ACHN (cell line): ENCODE results near the gene PCDHGB1.
"Not testable (repeated sequence)": the region's sequence is repeated elsewhere in the genome, so short reads cannot be mapped to it uniquely, and the experiment has no call there.

Experiments
- DNase-seq: peaks from one replicate; pipeline ENCODE4 v3.0.0-alpha.2; 2015
- in situ Hi-C: cut with HindIII; loops from 2 replicates; pipeline ENCODE4 v1.10.0; 2017; ENCODE audit warnings: low sequenced_read_pairs, low pct_ligation_motif_present, low pct_unique_long_range_greater_than_20kb

Gene PCDHGB1

DNA sequence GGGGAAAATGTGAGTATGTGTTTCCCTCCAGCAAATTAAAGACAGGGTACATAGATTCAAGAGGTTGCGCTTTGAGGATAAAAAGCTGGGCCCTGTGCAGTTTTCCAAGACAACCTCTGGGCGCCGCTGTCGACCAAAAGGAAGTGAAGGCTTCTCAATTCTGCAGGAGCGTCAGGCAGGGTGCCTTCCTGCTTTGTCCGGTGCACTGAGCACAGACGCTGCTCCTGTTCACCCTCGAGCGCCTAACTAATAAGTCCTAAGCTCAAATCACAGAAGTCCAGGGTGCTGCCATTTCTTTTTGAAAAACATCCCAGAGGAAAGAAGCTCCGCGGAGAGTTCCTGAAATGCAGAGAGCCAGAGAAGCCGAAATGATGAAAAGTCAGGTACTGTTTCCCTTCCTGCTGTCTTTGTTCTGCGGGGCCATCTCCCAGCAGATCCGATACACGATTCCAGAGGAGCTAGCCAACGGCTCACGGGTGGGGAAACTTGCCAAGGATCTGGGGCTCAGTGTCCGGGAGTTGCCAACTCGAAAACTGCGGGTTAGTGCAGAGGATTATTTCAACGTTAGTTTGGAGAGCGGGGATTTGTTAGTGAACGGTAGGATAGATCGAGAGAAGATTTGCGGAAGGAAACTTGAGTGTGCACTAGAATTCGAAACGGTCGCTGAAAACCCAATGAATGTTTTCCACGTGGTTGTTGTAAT, at the start of gene PCDHGB1:
PCDHGB1 (plus strand) TSS at position 183 of the 703 bp plus-strand sequence; CDS start at position 345, 162 bp downstream.
- peak; percentile 56 for DNase-seq
- in situ Hi-C loops, result no loop called here

DNA sequence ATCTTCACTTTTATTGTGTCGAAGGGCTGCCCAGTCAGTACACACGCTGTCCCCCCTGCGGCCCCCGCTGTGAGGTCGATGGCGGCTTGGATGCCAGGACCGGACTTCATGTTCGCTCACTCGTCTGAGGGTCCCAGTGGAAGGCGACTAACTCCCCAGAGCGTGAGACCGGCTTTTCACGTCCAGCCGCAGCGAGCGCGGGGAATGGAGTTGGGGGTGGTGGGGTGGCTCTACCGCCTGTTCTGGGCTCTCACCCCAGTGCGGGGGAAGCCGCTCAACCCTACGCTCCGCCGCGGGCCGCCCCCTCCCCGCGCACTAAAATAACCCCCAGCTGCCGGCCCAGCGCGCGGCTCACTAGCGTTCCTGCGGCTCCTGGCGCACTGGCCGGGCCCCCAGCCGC, 46.1 kb upstream of the PCDHGB1 start, which contains the start of gene SLC25A2:
SLC25A2 (minus strand) TSS at position 294 of the 400 bp plus-strand sequence; CDS start at position 110, 184 bp downstream.
- in situ Hi-C loops, result no loop called here
- no peak for DNase-seq

DNA sequence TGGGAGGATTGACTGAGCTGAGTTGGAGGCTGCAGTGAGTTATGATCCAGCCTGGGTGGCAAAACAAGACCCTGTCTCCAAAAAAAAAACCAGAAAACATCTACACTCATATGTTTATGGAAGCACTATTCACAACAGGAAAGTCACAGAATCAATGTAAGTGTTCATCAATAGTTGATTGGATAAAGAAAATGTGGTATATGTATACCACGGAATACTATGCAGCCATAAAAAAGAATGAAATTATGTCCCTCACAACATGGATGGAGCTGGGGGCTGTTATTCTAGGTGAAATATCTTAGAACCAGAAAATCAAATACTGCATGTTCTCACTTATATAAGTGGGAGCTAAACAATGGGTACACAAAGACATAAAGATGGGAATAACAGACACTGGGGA, 43.3 kb upstream of the PCDHGB1 start:
- in situ Hi-C loops, result no loop called here
- no peak for DNase-seq

DNA sequence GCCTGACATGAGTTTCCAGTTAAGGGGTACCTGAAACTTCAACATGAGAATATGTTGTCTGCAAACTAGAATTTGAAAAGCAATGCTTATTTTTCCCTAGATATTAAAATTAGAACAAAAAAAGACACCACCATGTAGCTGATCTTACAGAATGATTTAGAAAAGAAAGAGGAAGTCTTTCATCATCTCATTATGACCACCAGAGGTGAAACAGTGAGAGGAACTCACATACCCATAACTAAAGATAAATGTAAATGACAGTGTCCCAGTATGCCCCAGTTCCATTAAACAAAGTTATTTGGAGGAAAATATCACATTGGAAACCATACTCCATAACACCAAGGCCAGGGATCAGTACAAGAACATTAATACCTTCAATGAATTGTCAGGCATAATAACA, 36.2 kb upstream of the PCDHGB1 start:
- DNase-seq, result no peak

DNA sequence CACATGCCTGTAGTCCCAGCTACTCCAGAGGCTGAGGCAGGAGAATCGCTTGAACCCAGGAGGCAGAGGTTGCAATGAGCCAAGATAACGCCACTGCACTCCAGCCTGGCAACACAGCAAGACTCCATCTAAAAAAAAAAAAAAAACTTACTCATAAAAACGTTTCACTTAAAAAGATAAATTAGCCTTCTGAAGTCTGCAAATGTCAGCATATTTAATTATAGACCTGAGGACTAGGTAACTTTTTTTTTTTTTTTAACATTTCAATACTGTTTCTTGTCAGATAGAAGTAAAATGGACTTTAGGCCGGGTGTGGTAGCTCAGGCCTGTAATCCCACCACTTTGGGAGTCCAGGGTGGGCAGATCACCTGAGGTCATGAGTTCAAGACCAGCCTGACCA, 32.9 kb upstream of the PCDHGB1 start:
- in situ Hi-C loops, DNase-seq: not testable (repeated sequence)

More for the DNA sequence above, 36.2 kb upstream of the PCDHGB1 start:
- in situ Hi-C loops, result no loop called here

DNA sequence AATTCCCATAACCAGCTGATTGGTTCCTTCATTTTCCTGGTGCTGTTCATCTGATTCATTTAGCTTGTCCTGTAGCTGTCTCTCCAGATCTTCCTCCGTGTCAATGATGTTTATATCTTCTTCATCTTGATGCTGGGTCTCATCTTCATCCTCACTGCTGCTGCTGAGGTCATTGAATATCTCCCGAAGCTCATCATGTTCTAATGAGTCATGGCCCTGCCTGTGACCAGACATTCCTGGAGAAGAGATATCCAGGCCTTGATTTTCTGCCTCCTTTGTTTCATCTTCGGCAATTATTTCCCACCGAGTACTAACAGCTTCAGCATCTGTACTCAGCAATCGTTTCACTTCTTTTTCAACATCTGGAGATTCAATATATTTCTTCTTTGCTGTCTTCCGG, 30.7 kb upstream of the PCDHGB1 start:
- DNase-seq, result no peak
- in situ Hi-C loops, result no loop called here

DNA sequence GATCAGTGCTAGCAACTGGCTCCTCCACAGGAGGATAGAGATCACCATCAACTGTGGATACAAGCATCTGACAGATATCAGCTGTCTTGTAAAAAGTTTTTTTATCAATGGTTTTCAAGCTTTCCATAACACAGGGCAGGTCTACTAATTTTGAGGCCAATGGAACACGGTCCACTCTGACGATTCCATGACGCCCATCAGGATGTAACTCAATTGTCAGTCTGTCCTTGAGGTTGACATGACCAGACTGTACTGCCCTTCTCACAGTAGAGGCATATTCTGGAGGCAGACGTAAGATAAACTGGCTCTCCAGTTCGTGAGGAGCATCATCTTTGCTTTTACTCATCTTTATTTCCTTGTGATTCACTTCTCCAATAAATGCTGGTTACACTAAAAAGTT, 30.2 kb upstream of the PCDHGB1 start:
- in situ Hi-C loops, result no loop called here
- DNase-seq, result no peak

DNA sequence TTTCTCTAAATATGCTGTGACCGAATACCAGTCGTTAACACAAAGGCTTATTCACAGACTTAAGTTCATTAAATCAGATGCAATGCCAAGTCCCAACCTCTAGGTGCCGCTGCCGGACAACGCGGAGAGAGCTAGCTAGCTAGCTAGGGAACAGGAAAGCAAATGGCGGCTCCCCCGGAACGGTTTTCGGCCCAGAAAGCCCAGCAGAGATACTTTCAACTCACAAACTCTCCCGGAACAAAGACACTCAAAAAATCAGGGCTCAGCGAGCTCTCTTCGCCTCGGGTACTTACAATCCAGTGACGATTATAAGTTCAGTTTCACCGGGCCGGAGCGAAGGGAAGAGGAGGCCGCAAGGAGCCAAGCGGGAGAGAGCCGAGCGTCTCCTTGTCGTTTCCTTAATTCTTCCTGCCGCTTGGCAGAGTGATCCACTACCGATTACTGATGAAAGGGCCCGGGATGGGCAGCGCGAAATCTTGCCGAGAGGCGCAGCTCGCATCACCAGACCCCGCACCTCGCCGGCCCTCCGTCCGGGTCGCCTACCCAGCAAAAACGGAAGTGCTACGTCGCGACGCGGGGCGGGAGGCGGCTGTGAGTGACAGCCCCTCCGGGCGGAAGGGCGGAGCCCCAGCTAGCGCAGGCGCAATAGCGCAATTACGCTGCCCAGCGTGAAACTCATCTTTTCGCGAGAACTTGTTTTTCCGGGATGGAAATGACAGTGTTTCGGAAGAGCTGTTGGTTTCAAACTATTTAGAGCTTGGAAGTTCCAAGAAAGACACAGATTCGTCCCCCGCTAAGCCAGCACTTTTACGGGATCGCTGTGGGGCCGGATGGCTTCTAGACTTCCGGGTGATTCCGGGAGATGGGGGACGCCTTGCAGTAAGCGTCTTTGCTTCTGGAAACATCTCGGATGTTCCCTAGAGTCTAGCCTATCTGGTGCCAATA, 29.4 kb upstream of the PCDHGB1 start, which contains the start of gene TAF7:
TAF7 (minus strand) TSS at position 560 of the 945 bp plus-strand sequence. CDS start 740 bp downstream, outside the sequence.
- peak; percentile 92 for DNase-seq
- in situ Hi-C loops, result no loop called here

DNA sequence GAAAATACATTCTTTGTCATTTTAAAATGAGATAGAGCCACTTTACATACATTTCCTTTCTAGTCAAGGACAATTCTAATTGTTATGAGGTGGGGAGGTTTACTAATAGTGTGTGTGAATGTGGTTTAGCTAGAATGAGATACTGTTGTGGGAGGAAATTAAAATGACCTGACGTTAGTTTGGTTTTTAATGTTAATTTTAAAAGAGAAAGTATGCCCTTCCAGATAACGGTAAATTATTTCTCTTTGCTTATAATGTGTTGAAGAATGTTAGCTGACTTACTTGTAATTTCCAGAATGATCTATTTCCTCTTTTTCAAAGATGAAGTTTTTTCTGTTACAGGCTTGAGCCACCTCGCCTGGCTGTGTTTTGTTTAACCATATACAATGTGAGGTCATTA, 27.6 kb upstream of the PCDHGB1 start:
- DNase-seq, result no peak
- in situ Hi-C loops, result no loop called here

DNA sequence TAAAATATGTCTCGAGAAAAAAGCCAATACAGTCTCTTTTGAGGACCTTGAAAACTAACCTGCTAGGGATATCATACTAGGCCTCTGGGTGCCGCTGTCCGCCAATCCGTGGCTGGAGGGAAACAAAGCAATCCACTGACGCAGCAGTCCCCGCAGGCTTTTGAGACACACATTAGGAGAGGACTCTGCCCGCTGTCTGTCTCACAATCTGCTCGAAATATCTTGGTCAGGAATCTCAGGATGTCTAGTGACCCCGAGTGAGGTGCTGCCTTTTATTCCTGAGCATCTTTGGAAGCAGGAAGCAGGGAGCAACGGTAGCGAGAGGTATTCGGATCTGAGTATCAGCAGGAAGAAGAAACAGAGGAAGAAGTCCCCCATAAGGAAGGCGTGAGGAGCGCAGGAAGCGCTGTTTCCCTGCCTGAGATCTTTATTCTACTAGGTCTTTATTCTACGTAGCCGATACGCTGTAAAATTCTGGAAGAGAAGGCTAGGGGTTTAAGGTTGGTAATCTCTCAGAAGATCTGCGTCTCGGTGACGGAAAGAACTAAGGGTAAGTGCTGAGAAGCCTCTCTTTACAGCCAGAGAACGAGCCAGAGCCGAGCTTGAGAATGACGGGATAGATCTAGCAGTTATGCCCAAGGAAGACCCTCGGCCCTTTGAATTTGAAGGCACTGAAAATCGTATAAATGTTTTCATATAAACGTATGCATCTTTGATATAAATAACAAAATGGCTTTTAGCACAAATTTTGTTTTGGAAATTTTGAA, 23.6 kb upstream of the PCDHGB1 start:
- no peak for DNase-seq
- in situ Hi-C loops, result no loop called here

DNA sequence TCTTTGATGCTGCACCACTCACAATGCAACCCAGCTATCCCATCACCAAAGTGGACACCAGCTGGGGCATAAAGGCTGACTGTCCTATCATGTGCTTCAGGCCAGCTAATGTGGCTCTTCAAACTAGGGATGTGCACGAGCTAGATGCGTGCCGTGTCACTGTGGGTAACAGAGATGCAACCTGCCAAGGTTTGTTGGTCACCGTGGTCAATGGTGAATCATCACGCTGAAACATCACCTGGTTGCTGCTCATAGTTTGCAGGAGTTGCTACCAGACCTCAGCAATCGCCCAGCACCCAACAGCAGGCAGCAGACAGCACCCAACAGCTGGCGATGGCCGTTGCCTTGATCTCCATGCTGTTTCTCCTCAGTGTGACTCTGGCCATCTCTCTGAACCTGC, 21.7 kb upstream of the PCDHGB1 start:
- in situ Hi-C loops, result no loop called here
- DNase-seq, result no peak

DNA sequence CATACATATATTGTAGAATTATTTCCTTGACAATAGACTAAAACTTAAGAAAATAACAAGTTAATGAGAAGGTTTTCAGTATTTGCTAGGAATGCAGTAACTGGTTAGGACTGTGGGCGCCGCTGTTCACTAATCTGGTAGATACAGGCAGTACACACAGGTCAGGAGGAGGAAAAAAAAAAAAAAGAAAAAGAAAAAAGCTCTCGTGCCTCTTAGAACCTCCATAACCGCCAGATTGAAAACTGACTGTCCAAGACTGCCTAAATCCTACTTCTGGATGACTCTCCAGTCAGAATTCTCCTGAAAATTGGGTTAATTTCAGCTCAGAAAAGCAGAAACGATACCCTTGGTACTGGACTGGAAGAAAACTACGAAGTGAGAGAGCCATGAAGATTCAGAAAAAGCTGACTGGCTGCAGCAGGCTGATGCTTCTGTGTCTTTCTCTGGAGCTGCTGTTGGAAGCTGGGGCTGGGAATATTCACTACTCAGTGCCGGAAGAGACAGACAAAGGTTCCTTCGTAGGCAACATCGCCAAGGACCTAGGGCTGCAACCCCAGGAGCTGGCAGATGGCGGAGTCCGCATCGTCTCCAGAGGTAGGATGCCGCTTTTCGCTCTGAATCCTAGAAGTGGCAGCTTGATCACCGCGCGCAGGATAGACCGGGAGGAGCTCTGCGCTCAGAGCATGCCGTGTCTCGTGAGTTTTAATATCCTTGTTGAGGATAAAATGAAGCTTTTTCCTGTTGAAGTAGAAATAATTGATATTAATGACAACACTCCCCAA, 19.4 kb upstream of the PCDHGB1 start, which contains the start of gene PCDHGA1:
PCDHGA1 (plus strand) TSS at position 216 of the 782 bp plus-strand sequence.
- in situ Hi-C loops, result no loop called here
- DNase-seq, result no peak

DNA sequence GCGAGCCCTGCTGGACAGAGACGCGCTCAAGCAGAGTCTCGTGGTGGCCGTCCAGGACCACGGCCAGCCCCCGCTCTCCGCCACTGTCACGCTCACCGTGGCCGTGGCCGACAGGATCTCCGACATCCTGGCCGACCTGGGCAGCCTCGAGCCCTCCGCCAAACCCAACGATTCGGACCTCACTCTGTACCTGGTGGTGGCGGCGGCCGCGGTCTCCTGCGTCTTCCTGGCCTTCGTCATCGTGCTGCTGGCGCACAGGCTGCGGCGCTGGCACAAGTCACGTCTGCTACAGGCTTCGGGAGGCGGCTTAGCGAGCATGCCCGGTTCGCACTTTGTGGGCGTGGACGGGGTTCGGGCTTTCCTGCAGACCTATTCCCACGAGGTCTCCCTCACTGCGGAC, 17.3 kb upstream of the PCDHGB1 start:
- in situ Hi-C loops, DNase-seq: not testable (repeated sequence)

DNA sequence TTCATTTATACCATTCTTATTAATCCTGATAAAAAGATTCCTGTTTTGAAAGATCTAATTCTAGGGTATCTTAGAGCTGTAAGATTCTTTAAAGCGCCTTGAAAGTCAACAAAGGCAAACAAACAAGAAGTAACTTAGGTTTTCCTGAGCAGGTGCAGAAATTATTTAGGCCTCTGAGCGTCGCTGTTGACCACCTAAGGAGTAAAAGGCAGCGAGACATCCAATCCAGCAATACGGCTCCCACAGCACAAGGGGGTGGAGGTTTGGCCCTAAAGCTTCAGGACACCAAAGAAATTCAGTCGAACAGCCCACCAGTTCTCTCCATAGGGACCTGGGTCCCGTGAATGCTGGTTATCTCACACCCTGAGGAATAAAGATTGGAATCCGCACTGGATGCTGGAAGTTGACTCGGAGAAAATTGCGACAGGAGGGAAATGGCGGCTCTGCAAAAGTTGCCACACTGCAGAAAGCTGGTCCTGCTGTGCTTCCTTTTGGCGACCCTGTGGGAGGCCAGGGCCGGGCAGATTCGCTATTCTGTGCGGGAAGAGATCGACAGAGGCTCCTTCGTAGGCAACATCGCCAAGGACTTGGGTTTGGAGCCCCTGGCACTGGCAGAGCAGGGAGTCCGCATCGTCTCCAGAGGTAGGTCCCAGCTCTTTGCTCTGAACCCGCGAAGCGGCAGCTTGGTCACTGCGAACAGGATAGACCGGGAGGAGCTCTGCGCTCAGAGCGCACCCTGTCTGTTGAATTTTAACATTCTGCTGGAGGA, 11.2 kb upstream of the PCDHGB1 start, which contains the start of gene PCDHGA2:
PCDHGA2 (plus strand) TSS at position 223 of the 769 bp plus-strand sequence.
- peak; percentile 42 for DNase-seq
- in situ Hi-C loops, result no loop called here

DNA sequence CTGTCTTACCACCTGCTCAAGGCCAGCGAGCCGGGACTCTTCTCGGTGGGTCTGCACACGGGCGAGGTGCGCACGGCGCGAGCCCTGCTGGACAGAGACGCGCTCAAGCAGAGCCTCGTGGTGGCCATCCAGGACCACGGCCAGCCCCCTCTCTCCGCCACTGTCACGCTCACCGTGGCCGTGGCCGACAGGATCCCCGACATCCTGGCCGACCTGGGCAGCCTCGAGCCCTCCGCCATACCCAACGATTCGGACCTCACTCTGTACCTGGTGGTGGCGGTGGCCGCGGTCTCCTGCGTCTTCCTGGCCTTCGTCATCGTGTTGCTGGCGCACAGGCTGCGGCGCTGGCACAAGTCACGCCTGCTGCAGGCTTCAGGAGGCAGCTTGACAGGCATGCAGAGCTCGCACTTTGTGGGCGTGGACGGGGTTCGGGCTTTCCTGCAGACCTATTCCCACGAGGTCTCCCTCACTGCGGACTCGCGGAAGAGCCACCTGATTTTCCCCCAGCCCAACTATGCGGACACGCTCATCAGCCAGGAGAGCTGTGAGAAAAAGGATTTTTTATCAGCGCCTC, 9.0 kb upstream of the PCDHGB1 start:
- in situ Hi-C loops, DNase-seq: not testable (repeated sequence)

DNA sequence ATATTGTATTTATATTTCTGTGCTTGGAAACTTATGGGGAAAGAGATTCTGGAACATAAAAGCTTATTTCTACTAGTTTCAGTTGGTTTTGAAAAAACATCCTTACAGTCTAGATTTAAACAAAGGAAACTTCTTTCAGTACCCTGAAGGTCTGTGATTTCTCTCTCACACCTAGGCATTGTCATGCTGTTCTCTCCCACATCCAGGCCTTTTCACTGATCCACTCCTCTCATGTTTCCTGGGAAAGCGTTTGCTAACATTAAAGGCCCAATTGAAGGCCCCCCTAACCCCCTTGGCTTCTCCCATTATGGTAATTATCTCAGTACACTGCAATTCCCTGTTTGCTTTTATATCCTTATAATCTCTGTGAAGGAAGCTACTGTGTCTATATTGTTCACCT, 7.1 kb upstream of the PCDHGB1 start:
- in situ Hi-C loops, result no loop called here
- no peak for DNase-seq
